ENCODE measurements around the gene PCDH9.
"Not testable (repeated sequence)": the region's sequence is repeated elsewhere in the genome, so short reads cannot be mapped to it uniquely, and the experiment has no call there.

DNA sequence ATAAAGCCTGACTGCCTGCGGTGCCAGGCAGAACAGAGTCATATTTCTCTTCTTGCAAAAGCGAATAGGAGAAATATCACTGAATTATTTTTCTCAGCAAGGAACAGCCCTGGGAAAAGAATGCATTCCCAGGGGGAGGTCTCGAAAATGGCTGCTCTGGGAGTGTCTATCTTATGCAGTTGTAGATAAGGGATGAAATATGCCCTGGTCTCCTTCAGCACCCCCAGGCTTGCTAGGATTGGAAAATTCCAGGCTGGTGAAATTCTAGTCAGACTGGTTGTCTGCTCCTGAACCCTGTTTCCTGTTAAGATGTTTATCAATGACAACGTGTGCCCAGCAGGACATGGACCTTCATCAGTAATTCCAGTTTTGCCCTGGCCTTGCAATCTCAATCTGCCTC lies 469.5 kb downstream of the PCDH9 start:
- TF ChIP-seq, protein P1, sequence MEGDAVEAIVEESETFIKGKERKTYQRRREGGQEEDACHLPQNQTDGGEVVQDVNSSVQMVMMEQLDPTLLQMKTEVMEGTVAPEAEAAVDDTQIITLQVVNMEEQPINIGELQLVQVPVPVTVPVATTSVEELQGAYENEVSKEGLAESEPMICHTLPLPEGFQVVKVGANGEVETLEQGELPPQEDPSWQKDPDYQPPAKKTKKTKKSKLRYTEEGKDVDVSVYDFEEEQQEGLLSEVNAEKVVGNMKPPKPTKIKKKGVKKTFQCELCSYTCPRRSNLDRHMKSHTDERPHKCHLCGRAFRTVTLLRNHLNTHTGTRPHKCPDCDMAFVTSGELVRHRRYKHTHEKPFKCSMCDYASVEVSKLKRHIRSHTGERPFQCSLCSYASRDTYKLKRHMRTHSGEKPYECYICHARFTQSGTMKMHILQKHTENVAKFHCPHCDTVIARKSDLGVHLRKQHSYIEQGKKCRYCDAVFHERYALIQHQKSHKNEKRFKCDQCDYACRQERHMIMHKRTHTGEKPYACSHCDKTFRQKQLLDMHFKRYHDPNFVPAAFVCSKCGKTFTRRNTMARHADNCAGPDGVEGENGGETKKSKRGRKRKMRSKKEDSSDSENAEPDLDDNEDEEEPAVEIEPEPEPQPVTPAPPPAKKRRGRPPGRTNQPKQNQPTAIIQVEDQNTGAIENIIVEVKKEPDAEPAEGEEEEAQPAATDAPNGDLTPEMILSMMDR (IDR thresholded peaks at IDR 0.05), result not testable (repeated sequence)
- TF ChIP-seq POLR2A (IDR thresholded peaks at IDR 0.05), result not testable (repeated sequence)

Data from Peyer's patch (tissue), 4 donors.